Measurements from ENCODE around the gene GSE1.

Gene GSE1

GRCh38 chr16:85722128-85722893 lies 109.2 kb downstream of the GSE1 start:
- DNase-seq (ENCODE audit: low spot score): no peak

GRCh38 chr16:85724126-85724879 lies 111.2 kb downstream of the GSE1 start:
- no peak for DNase-seq (ENCODE audit: low spot score)

DNA sequence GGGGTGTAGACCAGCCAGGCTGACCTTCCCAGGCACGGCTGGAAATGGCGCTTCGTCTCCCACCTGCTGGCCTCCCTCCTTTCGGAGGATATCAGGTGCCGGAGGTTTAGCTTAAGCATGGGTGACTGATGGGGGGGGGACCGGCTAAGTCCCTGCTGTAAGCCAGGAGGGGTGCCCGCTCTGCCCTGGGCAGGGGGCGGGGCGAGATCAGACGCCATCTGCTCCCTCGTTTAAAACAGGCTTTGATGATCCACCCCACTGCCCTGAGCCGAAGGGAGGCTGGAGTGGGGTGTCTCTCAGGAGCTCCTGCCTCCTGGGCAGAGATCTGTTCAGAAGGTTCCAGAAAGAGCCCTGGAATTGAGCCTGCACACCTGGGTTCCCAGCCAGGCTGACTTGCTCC lies 111.8 kb downstream of the GSE1 start:
- no peak for DNase-seq (ENCODE audit: low spot score)
